GM23248 (cell line): Measurements from ENCODE around the gene ZNF428. TPM values are rescaled to one million over a fixed set of nuclear protein-coding genes. Genes with fewer than 3 reads are reported as not detected.

Experiments used
- DNase-seq: peaks from one replicate; pipeline ENCODE4 v3.0.0-alpha.2; 2015
- H2AFZ ChIP-seq: fragments of 200-600 bp; sonication (generic); 2 replicates; pipeline ENCODE4 v1.6.1; 2016; ENCODE audit warnings: antibody characterized with exemption
- H3F3A ChIP-seq: fragments of 200-600 bp; sonication (generic); 2 replicates; pipeline ENCODE4 v1.6.1; 2016; ENCODE audit warnings: mild to moderate bottlenecking, antibody characterized with exemption, mixed run types; ENCODE audit not compliant: insufficient read depth
- H3K27ac ChIP-seq: fragments of 200-600 bp; sonication (generic); 2 replicates; pipeline ENCODE4 v1.5.1; 2016; ENCODE audit warnings: mild to moderate bottlenecking
- H3K27me3 ChIP-seq: fragments of 200-600 bp; sonication (generic); replicated peaks from 2 replicates; pipeline ENCODE4 v1.6.1; 2016; ENCODE audit warnings: mild to moderate bottlenecking; ENCODE audit not compliant: insufficient read depth
- H3K36me3 ChIP-seq: fragments of 200-600 bp; sonication (generic); 2 replicates; pipeline ENCODE4 v1.6.1; 2016; ENCODE audit warnings: low read depth, mild to moderate bottlenecking
- H3K4me1 ChIP-seq: fragments of 200-600 bp; sonication (generic); 2 replicates; pipeline ENCODE4 v1.6.1; 2016; ENCODE audit warnings: mild to moderate bottlenecking; ENCODE audit not compliant: insufficient read depth
- H3K4me2 ChIP-seq: fragments of 200-600 bp; sonication (generic); one replicate; pipeline ENCODE4 v1.6.1; 2016; ENCODE audit warnings: mild to moderate bottlenecking; ENCODE audit not compliant: unreplicated experiment
- H3K4me3 ChIP-seq: fragments of 200-600 bp; sonication (generic); 2 replicates; pipeline ENCODE4 v1.5.1; 2016; ENCODE audit warnings: mild to moderate bottlenecking
- H3K79me2 ChIP-seq: fragments of 200-600 bp; sonication (generic); 2 replicates; pipeline ENCODE4 v1.6.1; 2016; ENCODE audit warnings: mild to moderate bottlenecking; ENCODE audit not compliant: insufficient read depth
- H3K9ac ChIP-seq: fragments of 200-600 bp; sonication (generic); 2 replicates; pipeline ENCODE4 v1.6.1; 2016; ENCODE audit warnings: mild to moderate bottlenecking
- H3K9me2 ChIP-seq: fragments of 200-600 bp; sonication (generic); 2 replicates; pipeline ENCODE4 v1.6.1; 2016; ENCODE audit warnings: mixed run types, mild to moderate bottlenecking, moderate library complexity; ENCODE audit not compliant: insufficient read depth
- H3K9me3 ChIP-seq: fragments of 200-600 bp; sonication (generic); one replicate; pipeline ENCODE4 v1.6.1; 2017; ENCODE audit warnings: low read depth
- H4K20me1 ChIP-seq: fragments of 200-600 bp; sonication (generic); 2 replicates; pipeline ENCODE4 v1.6.0; 2016; ENCODE audit not compliant: insufficient read depth
- EZH2 ChIP-seq: fragments of 200-600 bp; sonication (generic); IDR thresholded peaks from 2 replicates; pipeline ENCODE4 v1.6.1; 2018; ENCODE audit warnings: antibody characterized with exemption, mild to moderate bottlenecking; ENCODE audit not compliant: insufficient read depth, poor library complexity, severe bottlenecking
- EZH2phosphoT487 ChIP-seq: fragments of 200-600 bp; sonication (generic); IDR thresholded peaks from 2 replicates; pipeline ENCODE4 v1.6.1; 2018; ENCODE audit warnings: antibody characterized with exemption, moderate library complexity, mild to moderate bottlenecking, low read depth; ENCODE audit not compliant: insufficient read depth
- WGBS, 2 experiments: methylation state at CpG; one replicate each; pipeline ENCODE4 v1.1.6; 2015 to 2017; ENCODE audit warnings: low lambda C conversion rate in 2 of 2, low coverage in 1 of 2; ENCODE audit errors: missing lambda C conversion rate in 2 of 2; 5-methylcytosine and 5-hydroxymethylcytosine counted together
- in situ Hi-C: fragments of 300-500 bp; cut with MboI; formaldehyde crosslinking; loops from 2 replicates; pipeline ENCODE4 v1.15.0; 2020
- polyA plus RNA-seq: library from polyadenylated mRNA; unstranded; fragments of >200 nt; fragmentation: Nextera tagmentation; extraction: Ambion mirVana; gene quantifications from 2 replicates; pipeline ENCODE4 v1.2.1, GENCODE V29; 2016
- total RNA-seq: library from RNA; depleted of rRNA; stranded (reverse); fragments of >200 nt; shearing (Covaris generic); gene quantifications from 2 replicates; pipeline ENCODE4 v1.2.3, GENCODE V29; 2014

ZNF428 gene
- total and polyA plus RNA-seq, 2 experiments from 2014 or later, result 29.7 to 36.0 TPM

DNA sequence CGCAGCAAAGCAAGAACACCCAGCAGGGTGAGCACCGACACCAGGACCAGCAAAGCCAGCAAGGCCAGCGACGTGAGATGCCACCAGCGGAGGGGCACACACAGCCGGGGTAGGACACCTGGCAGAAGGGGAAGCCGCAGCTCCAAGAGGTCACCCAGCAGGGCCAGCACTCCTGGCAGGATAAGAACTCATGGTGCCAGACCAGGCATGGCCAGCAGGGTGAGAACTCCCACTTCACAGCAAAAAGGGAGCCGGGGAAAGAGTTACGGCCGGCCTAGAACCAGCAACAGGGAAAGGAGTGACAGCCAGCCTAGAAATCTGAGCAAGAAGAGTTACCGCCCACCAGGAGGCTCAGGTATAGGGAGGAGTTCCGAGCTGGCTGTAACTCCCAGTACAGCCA lies 7.1 kb downstream of the ZNF428 start:
- Histone ChIP-seq H3K4me2 (no peak overlapping the region), H3K36me3 (no peaks in the 10 kb centered on the region), H3K4me1 (no peaks in the 10 kb centered on the region), H3K9me3 (no peaks in the 10 kb centered on the region), H3K9me2 (no peaks in the 10 kb centered on the region), H3K27me3 (no peaks in the 10 kb centered on the region), H3K4me3 (no peak overlapping the region), H2AFZ (no peak overlapping the region), H3F3A (no peaks in the 10 kb centered on the region), H3K27ac (no peak overlapping the region), H4K20me1 (no peaks in the 10 kb centered on the region), H3K79me2 (peaks cover 59% of the 10 kb centered on the region), H3K9ac (no peak overlapping the region)
- no peak for TF ChIP-seq EZH2
- TF ChIP-seq EZH2phosphoT487, result no peak
- 91 to 95% methylated on average over 12 of the region's 12 CpGs for WGBS, 2 experiments
- in situ Hi-C loops, result no loop called here
- no peak for DNase-seq

DNA sequence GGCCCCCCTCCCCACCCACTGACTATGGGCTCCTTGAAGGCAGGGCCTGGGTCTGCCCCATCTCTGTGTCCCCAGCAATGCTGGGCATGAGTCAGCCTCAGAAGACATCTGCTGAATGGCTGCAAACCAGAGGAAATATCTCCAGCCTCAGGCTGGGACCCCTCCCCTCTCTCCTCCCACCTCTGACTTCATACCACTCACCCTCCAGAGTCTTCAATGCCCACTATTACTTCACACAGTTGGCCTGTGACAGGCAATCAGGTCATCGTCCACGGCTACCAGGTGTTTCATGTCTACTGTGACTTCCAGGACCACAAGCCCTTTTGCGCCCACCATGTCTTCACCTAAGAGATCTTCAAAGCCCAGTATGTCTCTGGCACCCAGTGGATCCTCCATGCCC lies 7.6 kb downstream of the ZNF428 start, which contains the start of gene SRRM5:
Gene SRRM5 (plus strand): TSS at position 301 of the 400 bp plus-strand sequence. CDS start 34 bp downstream, at position 335.
- Histone ChIP-seq H3K27me3 (no peaks in the 10 kb centered on the region), H3K79me2 (peaks cover 53% of the 10 kb centered on the region), H3K9me2 (no peaks in the 10 kb centered on the region), H3K4me1 (no peaks in the 10 kb centered on the region), H3K36me3 (no peaks in the 10 kb centered on the region), H2AFZ (no peak within 1 kb of the TSS), H3K9ac (no peak within 1 kb of the TSS), H3F3A (no peaks in the 10 kb centered on the region), H3K9me3 (no peaks in the 10 kb centered on the region), H3K4me3 (no peak within 1 kb of the TSS), H3K4me2 (no peak within 1 kb of the TSS), H4K20me1 (no peaks in the 10 kb centered on the region), H3K27ac (no peak within 1 kb of the TSS)
- in situ Hi-C loops, result no loop called here
- no peak for TF ChIP-seq EZH2
- no peak for TF ChIP-seq EZH2phosphoT487
- 90 to 98% methylated on average over 3 of the region's 3 CpGs for WGBS, 2 experiments
- DNase-seq, result no peak

DNA sequence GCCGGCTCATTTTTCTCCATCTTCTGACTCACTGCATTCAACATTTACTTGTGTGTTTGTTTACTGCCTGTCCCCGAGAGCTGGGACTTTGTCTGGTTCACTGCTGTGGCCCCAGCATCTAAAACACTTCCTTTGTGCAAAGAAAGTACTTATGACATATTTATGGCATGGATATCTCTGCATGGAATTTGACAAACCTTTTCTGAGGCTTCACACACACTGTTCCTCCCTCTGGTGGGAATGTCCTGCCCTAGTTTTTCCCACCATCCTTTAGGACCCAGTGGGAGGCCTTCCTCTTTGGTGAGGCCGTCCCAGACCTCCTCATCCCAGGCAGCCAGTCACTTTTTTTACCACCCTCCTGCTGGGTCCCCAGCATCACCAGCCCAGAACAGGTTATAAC lies 8.9 kb downstream of the ZNF428 start:
- Histone ChIP-seq H3K4me3 (no peak overlapping the region), H3F3A (no peaks in the 10 kb centered on the region), H4K20me1 (no peaks in the 10 kb centered on the region), H3K27ac (no peak overlapping the region), H3K9ac (no peak overlapping the region), H3K9me3 (no peaks in the 10 kb centered on the region), H3K9me2 (no peaks in the 10 kb centered on the region), H3K79me2 (peaks cover 40% of the 10 kb centered on the region), H3K27me3 (no peaks in the 10 kb centered on the region), H3K4me1 (no peaks in the 10 kb centered on the region), H3K36me3 (0 out of 2 replicates have a peak, but pooled peaks cover 3% of the 10 kb centered on the region), H3K4me2 (no peak overlapping the region), H2AFZ (no peak overlapping the region)
- in situ Hi-C loops, result no loop called here
- 38 to 41% methylated on average over 3 of the region's 3 CpGs for WGBS, 2 experiments
- TF ChIP-seq EZH2 (no peak), EZH2phosphoT487 (no peak)
- no peak for DNase-seq

DNA sequence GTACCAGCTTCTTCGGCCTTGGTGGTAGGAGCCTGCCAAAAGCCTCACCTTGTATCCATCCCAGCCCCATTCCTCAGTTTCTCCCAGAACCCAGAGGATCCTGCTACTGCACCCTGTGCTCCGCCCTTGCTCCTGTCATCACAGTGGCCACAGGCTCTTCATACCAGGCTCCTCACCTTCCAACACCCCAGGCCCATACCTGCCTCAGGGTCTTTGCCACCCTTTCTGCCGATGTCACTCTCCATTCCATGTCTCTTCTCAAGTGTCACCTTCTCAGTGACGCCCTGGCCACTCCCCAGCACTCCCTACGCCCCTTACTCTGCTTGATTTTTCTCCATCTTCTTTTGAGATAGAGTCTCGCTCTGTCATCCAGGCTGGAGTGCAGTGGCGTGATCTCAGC lies 9.6 kb downstream of the ZNF428 start:
- no peak for DNase-seq
- H3K4me2 ChIP-seq, result no peak overlapping the region
- no peaks in the 10 kb centered on the region for H3K27me3 ChIP-seq
- no peaks in the 10 kb centered on the region for H3F3A ChIP-seq
- no peaks in the 10 kb centered on the region for H3K9me2 ChIP-seq
- H3K27ac ChIP-seq, result no peak overlapping the region
- no peaks in the 10 kb centered on the region for H3K4me1 ChIP-seq
- in situ Hi-C loops, result no loop called here
- 77 to 80% methylated on average over 7 of the region's 7 CpGs for WGBS, 2 experiments
- no peak overlapping the region for H3K4me3 ChIP-seq
- TF ChIP-seq EZH2phosphoT487 (no peak), EZH2 (no peak)
- no peak overlapping the region for H2AFZ ChIP-seq
- 0 out of 2 replicates have a peak, but pooled peaks cover 3% of the 10 kb centered on the region for H3K36me3 ChIP-seq
- H3K79me2 ChIP-seq, result peaks cover 34% of the 10 kb centered on the region
- H3K9me3 ChIP-seq, result no peaks in the 10 kb centered on the region
- no peaks in the 10 kb centered on the region for H4K20me1 ChIP-seq
- no peak overlapping the region for H3K9ac ChIP-seq
